ENCODE measurements around the gene ASMTL. TPM values are rescaled to one million over a fixed set of nuclear protein-coding genes. Genes with fewer than 3 reads are reported as not detected.

ASMTL gene
- total RNA-seq, 1 donor from 2014 or later, result 24.5 TPM

GRCh38 chrX:1462596-1463251, 10.0 kb upstream of the ASMTL start:
- Mint-ChIP-seq H3K36me3 (ENCODE audit: insufficient read depth) (no peaks in the 10 kb centered on the region), H3K4me1 (ENCODE audit: low read depth) (no peaks in the 10 kb centered on the region), H3K27ac (no peak overlapping the region), H3K4me3 (ENCODE audit: low read depth) (no peak overlapping the region), H3K9me3 (ENCODE audit: low read depth) (no peaks in the 10 kb centered on the region), H3K27me3 (peaks cover 10% of the 10 kb centered on the region)
- DNase-seq (ENCODE audit: low spot score, unreplicated experiment), result no peak
- TF ChIP-seq, protein P1, sequence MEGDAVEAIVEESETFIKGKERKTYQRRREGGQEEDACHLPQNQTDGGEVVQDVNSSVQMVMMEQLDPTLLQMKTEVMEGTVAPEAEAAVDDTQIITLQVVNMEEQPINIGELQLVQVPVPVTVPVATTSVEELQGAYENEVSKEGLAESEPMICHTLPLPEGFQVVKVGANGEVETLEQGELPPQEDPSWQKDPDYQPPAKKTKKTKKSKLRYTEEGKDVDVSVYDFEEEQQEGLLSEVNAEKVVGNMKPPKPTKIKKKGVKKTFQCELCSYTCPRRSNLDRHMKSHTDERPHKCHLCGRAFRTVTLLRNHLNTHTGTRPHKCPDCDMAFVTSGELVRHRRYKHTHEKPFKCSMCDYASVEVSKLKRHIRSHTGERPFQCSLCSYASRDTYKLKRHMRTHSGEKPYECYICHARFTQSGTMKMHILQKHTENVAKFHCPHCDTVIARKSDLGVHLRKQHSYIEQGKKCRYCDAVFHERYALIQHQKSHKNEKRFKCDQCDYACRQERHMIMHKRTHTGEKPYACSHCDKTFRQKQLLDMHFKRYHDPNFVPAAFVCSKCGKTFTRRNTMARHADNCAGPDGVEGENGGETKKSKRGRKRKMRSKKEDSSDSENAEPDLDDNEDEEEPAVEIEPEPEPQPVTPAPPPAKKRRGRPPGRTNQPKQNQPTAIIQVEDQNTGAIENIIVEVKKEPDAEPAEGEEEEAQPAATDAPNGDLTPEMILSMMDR (IDR thresholded peaks at IDR 0.05; ENCODE audit: unreplicated experiment), result no peak

DNA sequence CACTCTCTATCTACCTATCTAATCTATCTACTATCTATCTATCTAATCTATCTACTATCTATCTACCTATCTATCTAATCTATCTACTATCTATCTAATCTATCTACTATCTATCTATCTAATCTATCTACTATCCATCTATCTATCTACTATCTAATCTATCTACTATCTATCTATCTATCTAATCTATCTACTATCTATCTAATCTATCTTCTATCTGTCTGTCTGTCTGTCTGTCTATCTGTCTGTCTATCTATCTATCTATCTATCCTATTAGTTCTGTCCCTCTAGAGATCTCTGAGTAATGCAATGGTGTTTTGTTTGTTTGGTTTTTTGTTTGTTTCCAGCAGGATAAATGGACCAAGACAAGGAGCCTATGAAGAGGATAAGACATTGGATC, 9.4 kb upstream of the ASMTL start:
- no peaks in the 10 kb centered on the region for H3K4me1 Mint-ChIP-seq (ENCODE audit: low read depth)

GRCh38 chrX:1455948-1456280, 3.2 kb upstream of the ASMTL start:
- H3K4me1 Mint-ChIP-seq (ENCODE audit: low read depth), result no peaks in the 10 kb centered on the region
- no peak for DNase-seq (ENCODE audit: low spot score, unreplicated experiment)

More for the DNA sequence above, 9.4 kb upstream of the ASMTL start:
- H3K36me3 Mint-ChIP-seq (ENCODE audit: insufficient read depth), result no peaks in the 10 kb centered on the region
- TF ChIP-seq, protein P1 (IDR thresholded peaks at IDR 0.05; ENCODE audit: unreplicated experiment), result no peak
- no peaks in the 10 kb centered on the region for H3K9me3 Mint-ChIP-seq (ENCODE audit: low read depth)
- peaks cover 6% of the 10 kb centered on the region for H3K27me3 Mint-ChIP-seq
- no peak overlapping the region for H3K27ac Mint-ChIP-seq
- no peak overlapping the region for H3K4me3 Mint-ChIP-seq (ENCODE audit: low read depth)
- DNase-seq (ENCODE audit: low spot score, unreplicated experiment), result no peak

GRCh38 chrX:1453951-1454785, 1.5 kb upstream of the ASMTL start:
- peak; percentile 82 for DNase-seq (ENCODE audit: low spot score, unreplicated experiment)
- Mint-ChIP-seq H3K4me1 (ENCODE audit: low read depth) (no peaks in the 10 kb centered on the region), H3K4me3 (ENCODE audit: low read depth) (peak overlapping the region; percentile 33), H3K36me3 (ENCODE audit: insufficient read depth) (peaks cover 10% of the 10 kb centered on the region), H3K27me3 (peaks cover 15% of the 10 kb centered on the region), H3K9me3 (ENCODE audit: low read depth) (peaks cover 10% of the 10 kb centered on the region), H3K27ac (no peak overlapping the region)
- TF ChIP-seq, protein P1 (IDR thresholded peaks at IDR 0.05; ENCODE audit: unreplicated experiment), result peak; percentile 95

More at GRCh38 chrX:1455948-1456280, 3.2 kb upstream of the ASMTL start:
- H3K4me3 Mint-ChIP-seq (ENCODE audit: low read depth), result no peak overlapping the region
- TF ChIP-seq, protein P1 (IDR thresholded peaks at IDR 0.05; ENCODE audit: unreplicated experiment), result no peak
- H3K27ac Mint-ChIP-seq, result no peak overlapping the region
- no peaks in the 10 kb centered on the region for H3K36me3 Mint-ChIP-seq (ENCODE audit: insufficient read depth)
- H3K9me3 Mint-ChIP-seq (ENCODE audit: low read depth), result no peaks in the 10 kb centered on the region
- H3K27me3 Mint-ChIP-seq, result peaks cover 15% of the 10 kb centered on the region

DNA sequence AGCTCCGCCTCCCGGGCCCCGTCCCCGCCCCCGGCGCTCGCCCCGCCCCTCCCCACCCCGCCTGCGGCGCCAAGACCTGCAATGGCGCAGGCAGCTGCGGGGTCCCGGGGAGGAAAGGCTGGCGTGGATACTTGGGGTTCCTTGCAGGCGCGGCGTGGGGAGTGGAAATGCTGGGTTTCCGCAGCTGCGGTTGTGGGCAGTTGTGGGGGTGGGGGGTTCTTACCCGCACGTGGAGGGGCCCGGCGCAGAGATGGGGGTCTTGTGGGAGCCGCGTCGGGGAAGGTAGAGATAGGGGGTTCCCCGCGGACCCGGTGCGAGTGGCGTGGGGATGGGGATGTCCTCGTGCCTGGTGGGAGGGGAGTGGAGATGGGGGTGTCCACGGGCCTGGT, 680 bp upstream of the ASMTL start:
- no peak for DNase-seq (ENCODE audit: low spot score, unreplicated experiment)
- peaks cover 18% of the 10 kb centered on the region for H3K36me3 Mint-ChIP-seq (ENCODE audit: insufficient read depth)
- no peaks in the 10 kb centered on the region for H3K4me1 Mint-ChIP-seq (ENCODE audit: low read depth)
- TF ChIP-seq, protein P1 (IDR thresholded peaks at IDR 0.05; ENCODE audit: unreplicated experiment), result no peak
- peaks cover 15% of the 10 kb centered on the region for H3K27me3 Mint-ChIP-seq
- H3K27ac Mint-ChIP-seq, result peak overlapping the region; percentile 78
- peaks cover 18% of the 10 kb centered on the region for H3K9me3 Mint-ChIP-seq (ENCODE audit: low read depth)
- H3K4me3 Mint-ChIP-seq (ENCODE audit: low read depth), result peak overlapping the region; percentile 83
